BLaER1 treated with 17β-estradiol and CSF1 and Interleukin-3, amounts not matched to agents 10 nM and 100 nM (cell line): Measurements from ENCODE around the gene FAM161A.
A peak's percentile ranks its signal among the peaks of the same experiment; 100 is the strongest.
"Not testable (repeated sequence)": the region's sequence is repeated elsewhere in the genome, so short reads cannot be mapped to it uniquely, and the experiment has no call there.

Source experiments
- H3K27ac ChIP-seq, 11 experiments: shearing (Covaris generic); formaldehyde crosslinking; 2 replicates each; pipeline ENCODE4 v1.8.1; 2022
- H3K27me3 ChIP-seq, 11 experiments: shearing (Covaris generic); formaldehyde crosslinking; 2 replicates each; pipeline ENCODE4 v1.8.1; 2022
- H3K36me3 ChIP-seq, 11 experiments: shearing (Covaris generic); formaldehyde crosslinking; 2 replicates each; pipeline ENCODE4 v1.8.1; 2022
- H3K4me1 ChIP-seq, 10 experiments: shearing (Covaris generic); formaldehyde crosslinking; 2 replicates each; pipeline ENCODE4 v1.8.1; 2022
- H3K4me2 ChIP-seq, 11 experiments: shearing (Covaris generic); formaldehyde crosslinking; 2 replicates each; pipeline ENCODE4 v1.8.1; 2022
- H3K4me3 ChIP-seq, 10 experiments: shearing (Covaris generic); formaldehyde crosslinking; 2 replicates each; pipeline ENCODE4 v1.8.1; 2022
- H3K9ac ChIP-seq, 11 experiments: shearing (Covaris generic); formaldehyde crosslinking; 2 replicates each; pipeline ENCODE4 v1.8.1; 2022
- H3K9me3 ChIP-seq, 11 experiments: shearing (Covaris generic); formaldehyde crosslinking; replicated peaks in 1 of 11; 2 replicates each; pipeline ENCODE4 v1.8.1; 2022
- H4K20me1 ChIP-seq, 11 experiments: shearing (Covaris generic); formaldehyde crosslinking; 2 replicates each; pipeline ENCODE4 v1.8.1; 2022
- Cebpa-rat ChIP-seq, 11 experiments: shearing (Covaris generic); IDR thresholded peaks; 2 replicates each; pipeline ENCODE4 v1.8.1; 2022

The FAM161A gene

DNA sequence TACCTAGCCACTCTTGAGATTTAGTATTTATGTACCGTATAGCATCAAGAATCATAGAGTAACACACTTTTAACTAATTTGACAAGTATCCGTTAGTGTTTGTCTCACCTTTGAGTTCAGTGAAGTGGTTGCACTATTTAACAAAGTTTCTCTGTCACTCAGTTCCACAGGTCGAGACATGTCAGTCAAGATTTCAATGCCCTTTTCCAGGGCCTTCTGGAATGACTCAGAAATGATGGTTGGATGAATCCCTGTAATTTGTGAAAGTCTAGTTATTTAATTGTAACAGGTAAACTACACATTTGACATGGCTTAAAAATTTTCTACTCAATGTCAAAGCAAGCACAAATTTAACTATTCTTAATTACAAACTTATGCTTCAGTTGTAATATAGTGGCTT is 24.9 kb upstream of the FAM161A start:
- peaks cover 40 to 98% (median 79%) of the 10 kb centered on the region in 11 experiments; a peak in 21 of 22 replicates for H4K20me1 ChIP-seq

DNA sequence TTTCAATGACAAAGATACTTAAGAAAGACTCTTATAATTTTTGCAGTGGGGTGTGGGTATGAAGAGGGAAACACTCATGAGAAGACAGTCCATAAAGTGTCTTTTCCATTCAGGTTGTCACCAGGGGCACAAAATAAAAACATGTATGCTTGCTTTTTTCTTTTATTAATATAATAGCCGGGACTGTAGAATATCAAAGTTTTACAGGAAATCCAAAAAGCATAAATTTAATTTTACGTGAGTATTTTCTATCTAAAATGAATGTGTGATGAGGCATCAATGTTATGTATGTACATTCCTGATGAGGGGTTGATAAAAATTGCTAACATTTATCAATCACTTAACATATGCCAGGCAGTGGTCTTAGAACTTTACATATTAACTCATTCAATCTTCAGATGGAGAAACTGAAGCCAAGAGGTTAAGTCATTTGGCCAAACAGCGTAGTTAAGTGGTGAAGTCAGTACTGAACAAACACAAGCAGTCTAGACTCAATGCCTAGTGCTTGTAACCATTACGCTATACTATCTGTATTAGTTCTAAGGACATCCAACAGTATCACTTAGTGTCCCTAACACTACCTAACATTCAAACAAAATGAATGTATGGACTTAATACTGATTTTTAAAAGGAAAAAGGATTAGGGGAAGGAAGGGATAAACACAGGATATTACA is 23.8 kb upstream of the FAM161A start:
- H3K36me3 ChIP-seq = peaks cover 98 to 100% (median 100%) of the 10 kb centered on the region in 11 experiments
- H3K9ac ChIP-seq = no peak overlapping the region
- no peak overlapping the region for H3K4me3 ChIP-seq

More for the DNA sequence above, 24.9 kb upstream of the FAM161A start:
- Histone ChIP-seq H3K27me3 (no peaks in the 10 kb centered on the region), H3K4me1 (no peaks in the 10 kb centered on the region), H3K4me3 (no peak overlapping the region), H3K27ac (no peak overlapping the region), H3K9ac (no peak overlapping the region), H3K4me2 (no peak overlapping the region), H3K36me3 (peaks cover 98 to 100% (median 100%) of the 10 kb centered on the region in 11 experiments), H3K9me3 (no peaks in the 10 kb centered on the region)
- no peak for TF ChIP-seq Cebpa-rat (IDR thresholded peaks at IDR 0.05)

DNA sequence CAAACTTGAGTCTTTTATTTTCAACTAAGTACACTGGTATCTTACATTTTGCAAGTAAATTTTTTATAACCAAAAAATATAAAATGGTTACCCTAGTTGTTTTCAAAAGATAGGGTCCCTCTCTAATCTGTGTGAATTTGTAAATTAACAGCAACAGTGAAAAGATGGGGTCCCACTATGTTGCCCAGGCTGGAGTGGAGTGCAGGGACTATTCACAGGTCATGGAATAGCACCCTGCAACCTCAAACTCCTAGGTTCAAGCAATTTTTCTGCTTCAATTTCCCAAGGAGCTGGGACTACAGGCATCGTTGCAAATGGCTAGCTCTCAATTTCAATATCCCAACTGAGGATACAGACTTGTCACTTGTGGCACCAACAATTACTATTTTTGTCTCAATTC is 22.5 kb upstream of the FAM161A start:
- Histone ChIP-seq H3K4me1 (no peaks in the 10 kb centered on the region), H3K4me3 (no peak overlapping the region), H3K9me3 (no peaks in the 10 kb centered on the region), H3K36me3 (peaks cover 99 to 100% (median 100%) of the 10 kb centered on the region in 11 experiments), H3K27ac (no peak overlapping the region), H3K4me2 (no peak overlapping the region), H4K20me1 (peaks cover 29 to 100% (median 79%) of the 10 kb centered on the region in 11 experiments; a peak in 21 of 22 replicates), H3K9ac (no peak overlapping the region), H3K27me3 (no peaks in the 10 kb centered on the region)
- no peak for TF ChIP-seq Cebpa-rat (IDR thresholded peaks at IDR 0.05)

More for the DNA sequence above, 23.8 kb upstream of the FAM161A start:
- Histone ChIP-seq H3K4me2 (no peak overlapping the region), H3K27me3 (no peaks in the 10 kb centered on the region), H3K4me1 (no peaks in the 10 kb centered on the region), H3K27ac (no peak overlapping the region), H4K20me1 (peaks cover 31 to 98% (median 76%) of the 10 kb centered on the region in 11 experiments; a peak in 21 of 22 replicates), H3K9me3 (no peaks in the 10 kb centered on the region)
- TF ChIP-seq Cebpa-rat (IDR thresholded peaks at IDR 0.05) = no peak

DNA sequence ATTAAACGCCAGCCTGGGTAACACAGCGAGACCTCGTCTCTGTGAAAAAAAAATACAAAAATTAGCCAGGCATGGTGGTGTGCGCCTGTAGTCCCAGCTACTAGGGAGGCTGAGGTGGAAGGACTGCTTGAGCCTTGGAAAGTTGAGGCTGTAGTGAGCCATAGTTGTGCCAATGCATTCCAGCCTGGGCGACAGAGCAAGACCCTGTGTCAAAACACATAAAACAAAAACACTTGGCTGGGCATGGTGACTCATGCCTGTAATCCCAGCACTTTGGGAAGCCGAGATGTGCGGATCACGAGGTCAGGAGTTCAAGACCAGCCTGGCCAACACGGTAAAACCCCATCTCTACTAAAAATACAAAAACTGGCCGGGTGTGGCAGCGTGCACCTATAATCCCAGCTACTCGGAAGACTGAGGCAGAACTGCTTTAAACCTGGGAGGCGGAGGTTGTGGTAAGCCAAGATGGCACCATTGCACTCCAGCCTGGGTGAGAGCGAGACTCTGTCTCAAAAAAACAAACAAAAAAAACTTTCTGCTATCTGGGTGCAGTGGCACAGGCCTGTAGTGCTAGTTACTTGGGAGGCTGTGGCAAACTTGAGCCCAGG is 12.7 kb upstream of the FAM161A start:
- peaks cover 82 to 100% (median 99%) of the 10 kb centered on the region in 11 experiments for H3K36me3 ChIP-seq
- not testable (repeated sequence) for H3K27me3 ChIP-seq, H3K4me1 ChIP-seq, H3K27ac ChIP-seq, H3K4me3 ChIP-seq, H3K4me2 ChIP-seq, H3K9ac ChIP-seq
- H3K9me3 ChIP-seq = peaks cover 15 to 30% (median 24%) of the 10 kb centered on the region in 11 experiments; a peak in 18 of 22 replicates
- H4K20me1 ChIP-seq = peaks cover 0 to 29% (median 18%) of the 10 kb centered on the region in 11 experiments; a peak in 19 of 22 replicates

DNA sequence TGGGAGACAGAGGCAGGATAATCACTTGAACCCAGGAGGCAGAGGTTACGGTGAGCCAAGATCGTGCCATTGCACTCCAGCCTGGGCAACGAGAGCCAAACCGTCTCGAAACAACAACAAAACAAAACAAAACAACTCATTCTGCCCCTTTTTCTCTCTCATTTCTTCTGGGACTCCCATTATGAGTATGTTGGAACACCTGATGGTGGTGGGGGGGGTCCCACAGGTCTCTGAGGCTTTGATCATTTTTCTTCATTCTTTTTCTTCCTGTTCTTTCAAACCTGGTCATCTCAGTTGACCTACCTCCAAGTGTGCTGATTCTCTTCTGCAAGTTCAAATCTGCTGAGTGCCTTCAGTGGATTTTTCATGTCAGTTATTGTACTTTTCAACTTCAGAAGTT is 8.2 kb upstream of the FAM161A start:
- no peak for TF ChIP-seq Cebpa-rat (IDR thresholded peaks at IDR 0.05)
- no peak overlapping the region for H3K4me2 ChIP-seq
- H3K27me3 ChIP-seq = no peaks in the 10 kb centered on the region
- H3K4me3 ChIP-seq = no peak overlapping the region
- peaks cover 38 to 64% (median 55%) of the 10 kb centered on the region in 11 experiments for H3K36me3 ChIP-seq
- peaks cover 15 to 30% (median 25%) of the 10 kb centered on the region in 11 experiments; a peak in 18 of 22 replicates for H3K9me3 ChIP-seq
- no peaks in the 10 kb centered on the region for H3K4me1 ChIP-seq
- no peak overlapping the region for H3K27ac ChIP-seq
- no peaks in the 10 kb centered on the region for H4K20me1 ChIP-seq
- no peak overlapping the region for H3K9ac ChIP-seq

DNA sequence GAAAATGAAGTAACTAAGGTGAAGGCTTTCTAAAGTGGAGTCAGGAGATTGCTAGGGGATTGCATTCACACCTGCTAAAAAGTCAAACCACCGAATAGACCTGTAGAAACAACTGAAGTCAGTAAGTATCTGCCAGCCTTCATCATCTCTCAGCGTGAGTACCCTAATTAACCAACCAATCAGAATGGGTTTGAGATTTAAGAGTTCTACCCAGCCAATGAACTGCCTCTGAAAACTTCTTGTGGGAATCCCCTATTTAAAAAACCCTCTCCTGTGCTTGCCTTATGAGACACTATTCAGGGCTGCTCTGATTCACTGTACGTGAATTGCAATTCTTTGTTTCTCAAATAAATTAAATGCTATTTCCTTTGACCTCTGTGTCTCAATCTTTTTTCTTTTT is 3.4 kb upstream of the FAM161A start:
- H3K27me3 ChIP-seq = no peaks in the 10 kb centered on the region
- TF ChIP-seq Cebpa-rat (IDR thresholded peaks at IDR 0.05) = no peak
- H3K9me3 ChIP-seq = peaks cover 5 to 9% (median 6%) of the 10 kb centered on the region in 11 experiments; a peak in 13 of 22 replicates
- no peak overlapping the region for H3K9ac ChIP-seq
- H3K27ac ChIP-seq = no peak overlapping the region
- H3K36me3 ChIP-seq = peaks cover 0 to 16% (median 7%) of the 10 kb centered on the region in 11 experiments; a peak in 10 of 22 replicates
- H3K4me2 ChIP-seq = no peak overlapping the region
- H3K4me3 ChIP-seq = no peak overlapping the region
- peaks cover 5 to 17% (median 15%) of the 10 kb centered on the region in 10 experiments for H3K4me1 ChIP-seq
- H4K20me1 ChIP-seq = no peaks in the 10 kb centered on the region

DNA sequence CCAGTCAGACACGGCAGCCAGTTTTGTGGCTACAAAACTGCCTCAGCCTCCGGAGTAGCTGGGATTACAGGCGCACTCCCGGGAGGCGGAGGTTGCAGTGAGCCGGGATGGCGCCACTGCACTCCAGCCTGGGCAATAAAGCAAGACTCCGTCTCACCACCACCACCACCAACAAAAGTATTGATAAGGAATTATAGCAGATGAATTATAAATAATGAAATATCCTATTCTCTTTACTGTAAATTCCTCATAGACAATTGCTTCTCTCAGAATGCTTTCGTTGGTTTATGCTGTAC is 1.4 kb upstream of the FAM161A start:
- Histone ChIP-seq H3K4me3 (peak overlapping the region in 6 of 10 experiments; percentile 71 to 81 (median 76); a peak in 6 of 20 replicates), H3K36me3 (peaks cover 0 to 8% (median 0%) of the 10 kb centered on the region in 11 experiments; a peak in 2 of 22 replicates), H3K9ac (peak overlapping the region in 1 of 11 experiments; percentile 75; a peak in 1 of 22 replicates), H3K4me2 (peak overlapping the region; percentile 79 to 97 (median 89)), H3K9me3 (no peaks in the 10 kb centered on the region), H3K27me3 (no peaks in the 10 kb centered on the region), H3K27ac (peak overlapping the region in 2 of 11 experiments; percentile 54 to 66; a peak in 5 of 22 replicates), H3K4me1 (peaks cover 5 to 17% (median 15%) of the 10 kb centered on the region in 10 experiments), H4K20me1 (no peaks in the 10 kb centered on the region)
- TF ChIP-seq Cebpa-rat (IDR thresholded peaks at IDR 0.05) = no peak

DNA sequence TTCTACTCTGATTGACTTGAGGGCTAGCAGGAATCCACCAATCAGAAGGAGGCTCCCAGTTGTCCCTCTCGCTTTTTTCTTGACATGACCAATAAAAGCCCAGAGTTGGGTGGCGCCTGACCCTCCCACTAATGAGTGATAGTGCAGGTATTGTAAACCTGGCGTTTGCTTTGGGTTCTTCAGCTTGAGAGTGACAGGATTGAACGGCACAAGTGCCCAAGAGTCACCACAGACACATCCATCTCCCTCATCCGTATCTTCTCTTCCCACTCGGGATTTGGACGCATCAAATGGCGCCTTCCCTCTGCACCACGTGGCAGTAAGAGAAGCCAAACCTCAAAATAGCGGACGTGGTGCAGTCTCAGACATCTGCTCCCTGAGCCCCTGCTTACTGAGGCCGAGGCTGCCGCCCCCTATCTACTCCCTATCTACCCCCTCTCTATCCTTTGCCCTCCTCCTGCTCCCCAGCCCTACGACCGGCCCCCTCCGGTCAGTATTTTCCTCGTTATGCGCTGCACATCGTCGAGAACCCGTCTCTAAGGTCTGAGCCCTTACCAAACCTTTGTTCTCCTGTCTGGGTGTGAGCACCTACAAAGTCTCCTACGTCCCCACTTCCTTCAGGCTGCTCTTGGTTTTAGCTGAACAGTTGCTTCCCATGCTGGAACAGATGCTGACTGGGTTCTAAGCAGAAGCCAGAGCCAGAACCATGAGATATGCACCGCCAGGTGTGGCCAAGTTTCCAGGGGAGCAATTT is 881 bp upstream of the FAM161A start:
- Histone ChIP-seq H3K4me2 (peak overlapping the region; percentile 79 to 97 (median 89)), H3K27me3 (no peaks in the 10 kb centered on the region), H3K9me3 (no peaks in the 10 kb centered on the region), H3K36me3 (peaks cover 0 to 5% (median 0%) of the 10 kb centered on the region in 11 experiments; a peak in 2 of 22 replicates), H4K20me1 (no peaks in the 10 kb centered on the region), H3K4me1 (peaks cover 5 to 17% (median 15%) of the 10 kb centered on the region in 10 experiments), H3K4me3 (peak overlapping the region; percentile 71 to 87 (median 76)), H3K27ac (peak overlapping the region in 9 of 11 experiments; percentile 46 to 70 (median 64); a peak in 17 of 22 replicates), H3K9ac (peak overlapping the region; percentile 34 to 81 (median 75); a peak in 21 of 22 replicates)
- TF ChIP-seq Cebpa-rat (IDR thresholded peaks at IDR 0.05) = no peak
